HUES6 (cell line): Measurements from ENCODE around the gene C4orf36.

Source experiments
- H3K27ac ChIP-seq: 2 replicates; pipeline ENCODE4 v1.7.0; 2013; ENCODE audit warnings: low read depth, mild to moderate bottlenecking, low read length, inconsistent platforms
- H3K27me3 ChIP-seq: 2 replicates; pipeline ENCODE4 v1.6.1; 2013; ENCODE audit warnings: low read length; ENCODE audit not compliant: control insufficient read depth, insufficient read depth
- H3K36me3 ChIP-seq: 2 replicates; pipeline ENCODE4 v1.6.1; 2013; ENCODE audit warnings: low read length; ENCODE audit not compliant: control insufficient read depth, insufficient read depth
- H3K4me1 ChIP-seq: 2 replicates; pipeline ENCODE4 v1.6.1; 2013; ENCODE audit warnings: low read length; ENCODE audit not compliant: control insufficient read depth, insufficient read depth
- H3K4me3 ChIP-seq: 2 replicates; pipeline ENCODE4 v1.5.1; 2013; ENCODE audit warnings: low read depth, low read length
- H3K9ac ChIP-seq: one replicate; pipeline ENCODE4 v1.6.1; 2013; ENCODE audit warnings: mild to moderate bottlenecking, low read length
- H3K9me3 ChIP-seq: 2 replicates; pipeline ENCODE4 v1.6.1; 2013; ENCODE audit warnings: low read depth, low read length; ENCODE audit not compliant: control insufficient read depth, insufficient read depth

Gene C4orf36

GRCh38 chr4:86833615-86834014 is 58.6 kb downstream of the C4orf36 start:
- Histone ChIP-seq H3K27ac (no peak overlapping the region), H3K9ac (no peak overlapping the region), H3K27me3 (no peaks in the 10 kb centered on the region), H3K4me1 (no peaks in the 10 kb centered on the region), H3K36me3 (no peaks in the 10 kb centered on the region), H3K4me3 (no peak overlapping the region), H3K9me3 (no peaks in the 10 kb centered on the region)

GRCh38 chr4:86831262-86832130 is 60.7 kb downstream of the C4orf36 start:
- H3K4me1 ChIP-seq = no peaks in the 10 kb centered on the region
- H3K9ac ChIP-seq = no peak overlapping the region
- H3K27me3 ChIP-seq = no peaks in the 10 kb centered on the region
- no peak overlapping the region for H3K27ac ChIP-seq
- H3K36me3 ChIP-seq = no peaks in the 10 kb centered on the region
- no peaks in the 10 kb centered on the region for H3K9me3 ChIP-seq
- no peak overlapping the region for H3K4me3 ChIP-seq
